Measurements from ENCODE around the gene RILPL1. TPM values are rescaled to one million over a fixed set of nuclear protein-coding genes. Genes with fewer than 3 reads are reported as not detected.

The RILPL1 gene
- total RNA-seq, 1 experiment from 2014 or later, result 10.2 TPM

DNA sequence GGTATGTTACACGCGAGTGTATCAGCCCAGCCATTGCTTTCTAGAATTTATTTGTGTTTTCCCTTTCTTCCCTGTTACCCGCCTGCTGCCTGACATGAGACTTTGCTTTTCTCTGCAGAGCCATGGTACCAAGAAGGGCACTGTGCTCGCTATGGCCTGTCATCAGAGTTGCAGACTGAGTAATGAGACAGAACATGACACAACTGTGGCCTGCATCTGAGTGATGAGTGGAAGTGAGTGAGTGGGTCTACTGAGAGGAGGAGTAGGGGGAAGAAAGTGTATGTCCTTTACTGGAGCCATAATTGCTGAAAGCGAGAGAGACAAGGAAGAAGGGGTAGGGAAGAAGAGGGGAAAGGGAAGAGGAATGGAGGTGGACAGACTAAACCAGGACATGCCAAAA is 2.9 kb downstream of the RILPL1 start:
- Histone ChIP-seq H3K27me3 (replicated peaks; ENCODE audit: insufficient read depth, low read depth, low read length, poor library complexity) (no peaks in the 10 kb centered on the region), H3K36me3 (ENCODE audit: insufficient read depth, low read length, poor library complexity, severe bottlenecking) (no peaks in the 10 kb centered on the region), H3K9me3 (ENCODE audit: low read depth, low read length, poor library complexity, severe bottlenecking) (no peaks in the 10 kb centered on the region), H3K4me1 (ENCODE audit: insufficient read depth, low read length, poor library complexity, severe bottlenecking) (peaks cover 10% of the 10 kb centered on the region), H3K27ac (ENCODE audit: low read depth, low read length, poor library complexity, severe bottlenecking) (no peak overlapping the region), H3K4me3 (ENCODE audit: low read depth, low read length, poor library complexity, severe bottlenecking) (no peak overlapping the region)
- CTCF ChIA-PET, result no interaction called here
- POLR2A ChIA-PET (ENCODE audit: low non-redundant PET), result interaction anchor here (0.7 kb wide), 1 partner anchor 126 kb away, joined by 6 read pairs; no protein-coding TSS in a partner anchor
- no TSS peak for BruUV-seq (replicated peaks)
- DNase-seq (ENCODE audit: low spot score), result no peak
- intact Hi-C loops (cut with micrococcal nuclease; ENCODE audit: unreplicated experiment), result no loop called here
- no peak for TF ChIP-seq EZH2 (IDR thresholded peaks at IDR 0.05; ENCODE audit: borderline replicate concordance, low read depth, low read length, poor library complexity, severe bottlenecking)
- TF ChIP-seq, protein P1, sequence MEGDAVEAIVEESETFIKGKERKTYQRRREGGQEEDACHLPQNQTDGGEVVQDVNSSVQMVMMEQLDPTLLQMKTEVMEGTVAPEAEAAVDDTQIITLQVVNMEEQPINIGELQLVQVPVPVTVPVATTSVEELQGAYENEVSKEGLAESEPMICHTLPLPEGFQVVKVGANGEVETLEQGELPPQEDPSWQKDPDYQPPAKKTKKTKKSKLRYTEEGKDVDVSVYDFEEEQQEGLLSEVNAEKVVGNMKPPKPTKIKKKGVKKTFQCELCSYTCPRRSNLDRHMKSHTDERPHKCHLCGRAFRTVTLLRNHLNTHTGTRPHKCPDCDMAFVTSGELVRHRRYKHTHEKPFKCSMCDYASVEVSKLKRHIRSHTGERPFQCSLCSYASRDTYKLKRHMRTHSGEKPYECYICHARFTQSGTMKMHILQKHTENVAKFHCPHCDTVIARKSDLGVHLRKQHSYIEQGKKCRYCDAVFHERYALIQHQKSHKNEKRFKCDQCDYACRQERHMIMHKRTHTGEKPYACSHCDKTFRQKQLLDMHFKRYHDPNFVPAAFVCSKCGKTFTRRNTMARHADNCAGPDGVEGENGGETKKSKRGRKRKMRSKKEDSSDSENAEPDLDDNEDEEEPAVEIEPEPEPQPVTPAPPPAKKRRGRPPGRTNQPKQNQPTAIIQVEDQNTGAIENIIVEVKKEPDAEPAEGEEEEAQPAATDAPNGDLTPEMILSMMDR (conservative IDR thresholded peaks at IDR 0.05; ENCODE audit: low read depth, low read length), result no peak

DNA sequence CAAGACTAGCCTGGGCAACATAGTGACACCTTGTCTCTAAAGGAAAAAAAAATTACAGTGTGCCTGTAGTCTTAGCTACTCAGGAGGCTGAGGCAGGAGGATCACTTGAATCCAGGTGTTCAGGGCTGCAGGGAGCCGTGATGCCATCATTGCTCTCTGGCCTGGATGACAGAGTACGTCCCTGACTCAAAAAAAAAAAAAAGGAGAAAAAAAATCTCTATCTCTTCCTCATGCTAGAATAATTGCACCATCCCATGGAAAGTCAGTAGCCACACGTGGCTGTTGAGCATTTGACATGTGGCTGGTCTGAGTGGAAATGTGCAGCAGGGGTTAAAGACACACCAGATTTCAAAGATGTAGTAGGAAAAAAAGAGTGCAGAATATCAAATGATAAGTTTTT is 3.8 kb downstream of the RILPL1 start:
- no peaks in the 10 kb centered on the region for H3K27me3 ChIP-seq (replicated peaks; ENCODE audit: insufficient read depth, low read depth, low read length, poor library complexity)
- no peak overlapping the region for H3K4me3 ChIP-seq (ENCODE audit: low read depth, low read length, poor library complexity, severe bottlenecking)
- no peak for DNase-seq (ENCODE audit: low spot score)
- ChIA-PET POLR2A (ENCODE audit: low non-redundant PET) (no interaction called here), CTCF (no interaction called here)
- intact Hi-C loops (cut with micrococcal nuclease; ENCODE audit: unreplicated experiment), result no loop called here
- BruUV-seq (replicated peaks), result no TSS peak
- H3K36me3 ChIP-seq (ENCODE audit: insufficient read depth, low read length, poor library complexity, severe bottlenecking), result no peaks in the 10 kb centered on the region
- no peaks in the 10 kb centered on the region for H3K9me3 ChIP-seq (ENCODE audit: low read depth, low read length, poor library complexity, severe bottlenecking)
- no peak for TF ChIP-seq EZH2 (IDR thresholded peaks at IDR 0.05; ENCODE audit: borderline replicate concordance, low read depth, low read length, poor library complexity, severe bottlenecking)
- H3K4me1 ChIP-seq (ENCODE audit: insufficient read depth, low read length, poor library complexity, severe bottlenecking), result peaks cover 10% of the 10 kb centered on the region
- H3K27ac ChIP-seq (ENCODE audit: low read depth, low read length, poor library complexity, severe bottlenecking), result no peak overlapping the region

DNA sequence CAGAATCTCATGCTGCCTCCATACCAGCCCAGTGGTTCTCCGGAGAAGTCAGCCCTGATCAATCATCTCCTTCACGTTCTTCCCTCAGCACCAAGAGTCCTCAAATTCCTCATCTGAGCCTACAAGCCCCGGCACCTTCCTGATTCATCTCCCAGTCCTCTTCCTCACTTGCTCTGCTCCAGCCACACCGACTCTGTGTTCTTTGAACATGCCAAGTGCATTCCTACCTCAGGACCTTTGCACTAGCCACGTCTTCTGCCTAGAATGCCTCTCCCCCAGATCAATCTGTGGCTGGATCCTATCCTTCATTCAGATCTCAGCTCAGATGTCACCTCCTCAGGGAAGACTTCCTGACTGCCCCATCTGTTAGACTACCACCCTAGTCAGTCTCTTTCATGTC is 4.7 kb downstream of the RILPL1 start:
- intact Hi-C loops (cut with micrococcal nuclease; ENCODE audit: unreplicated experiment), result no loop called here
- CTCF ChIA-PET, result no interaction called here
- BruUV-seq (replicated peaks), result no TSS peak

More for the DNA sequence above, 4.7 kb downstream of the RILPL1 start:
- Histone ChIP-seq H3K27ac (ENCODE audit: low read depth, low read length, poor library complexity, severe bottlenecking) (no peak overlapping the region), H3K4me3 (ENCODE audit: low read depth, low read length, poor library complexity, severe bottlenecking) (no peak overlapping the region), H3K9me3 (ENCODE audit: low read depth, low read length, poor library complexity, severe bottlenecking) (no peaks in the 10 kb centered on the region), H3K27me3 (replicated peaks; ENCODE audit: insufficient read depth, low read depth, low read length, poor library complexity) (no peaks in the 10 kb centered on the region), H3K36me3 (ENCODE audit: insufficient read depth, low read length, poor library complexity, severe bottlenecking) (no peaks in the 10 kb centered on the region), H3K4me1 (ENCODE audit: insufficient read depth, low read length, poor library complexity, severe bottlenecking) (peaks cover 10% of the 10 kb centered on the region)
- POLR2A ChIA-PET (ENCODE audit: low non-redundant PET), result no interaction called here
- TF ChIP-seq, protein P1 (conservative IDR thresholded peaks at IDR 0.05; ENCODE audit: low read depth, low read length), result no peak
- no peak for TF ChIP-seq EZH2 (IDR thresholded peaks at IDR 0.05; ENCODE audit: borderline replicate concordance, low read depth, low read length, poor library complexity, severe bottlenecking)
- no peak for DNase-seq (ENCODE audit: low spot score)

All from A673 (cell line).